Measurements from ENCODE around the gene EEFSEC.

The EEFSEC gene

GRCh38 chr3:128445357-128445756 lies 292.1 kb downstream of the EEFSEC start:
- Mint-ChIP-seq H3K27ac (no peak overlapping the region), H3K4me1 (peaks cover 23% of the 10 kb centered on the region), H3K9me3 (peaks cover 20% of the 10 kb centered on the region), H3K4me3 (no peak overlapping the region), H3K36me3 (ENCODE audit: low read depth) (peaks cover 10% of the 10 kb centered on the region), H3K27me3 (peaks cover 7% of the 10 kb centered on the region)
- ATAC-seq (no peak), DNase-seq (no peak)

GRCh38 chr3:128446821-128447220 lies 293.5 kb downstream of the EEFSEC start:
- peaks cover 12% of the 10 kb centered on the region for H3K27me3 Mint-ChIP-seq
- peaks cover 23% of the 10 kb centered on the region for H3K4me1 Mint-ChIP-seq
- ATAC-seq, result no peak
- H3K27ac Mint-ChIP-seq, result no peak overlapping the region
- no peak overlapping the region for H3K4me3 Mint-ChIP-seq
- DNase-seq, result no peak
- H3K9me3 Mint-ChIP-seq, result peaks cover 28% of the 10 kb centered on the region
- peaks cover 10% of the 10 kb centered on the region for H3K36me3 Mint-ChIP-seq (ENCODE audit: low read depth)

- Mint-ChIP-seq H3K36me3 (ENCODE audit: low read depth) (peaks cover 10% of the 10 kb centered on the region), H3K4me3 (no peak overlapping the region), H3K27ac (no peak overlapping the region), H3K4me1 (peaks cover 23% of the 10 kb centered on the region), H3K27me3 (peaks cover 12% of the 10 kb centered on the region), H3K9me3 (peaks cover 28% of the 10 kb centered on the region)
- DNase-seq, result peak; percentile 67
- ATAC-seq, result peak; percentile 80
Observed at GRCh38 chr3:128447561-128448013, 294.3 kb downstream of the EEFSEC start.

- no peak for ATAC-seq
- no peak for DNase-seq
- Mint-ChIP-seq H3K4me3 (peak overlapping the region; percentile 19), H3K4me1 (peaks cover 23% of the 10 kb centered on the region), H3K27me3 (peaks cover 10% of the 10 kb centered on the region), H3K36me3 (ENCODE audit: low read depth) (peaks cover 10% of the 10 kb centered on the region), H3K9me3 (peaks cover 28% of the 10 kb centered on the region), H3K27ac (peak overlapping the region; percentile 72)
Observed at GRCh38 chr3:128448491-128448890, 295.2 kb downstream of the EEFSEC start.

GRCh38 chr3:128449111-128449638 lies 295.9 kb downstream of the EEFSEC start:
- Mint-ChIP-seq H3K27ac (peak overlapping the region; percentile 72), H3K27me3 (peaks cover 13% of the 10 kb centered on the region), H3K36me3 (ENCODE audit: low read depth) (peaks cover 10% of the 10 kb centered on the region), H3K4me3 (no peak overlapping the region), H3K4me1 (peaks cover 23% of the 10 kb centered on the region), H3K9me3 (peaks cover 28% of the 10 kb centered on the region)
- DNase-seq, result no peak
- no peak for ATAC-seq

- DNase-seq, result no peak
- Mint-ChIP-seq H3K27ac (no peak overlapping the region), H3K36me3 (ENCODE audit: low read depth) (peaks cover 8% of the 10 kb centered on the region), H3K4me1 (peaks cover 20% of the 10 kb centered on the region), H3K4me3 (no peak overlapping the region), H3K9me3 (peaks cover 25% of the 10 kb centered on the region), H3K27me3 (peaks cover 21% of the 10 kb centered on the region)
- no peak for ATAC-seq
Observed at GRCh38 chr3:128452120-128452519, 298.8 kb downstream of the EEFSEC start.

- Mint-ChIP-seq H3K36me3 (ENCODE audit: low read depth) (peaks cover 5% of the 10 kb centered on the region), H3K9me3 (peaks cover 18% of the 10 kb centered on the region), H3K4me1 (peaks cover 13% of the 10 kb centered on the region), H3K27ac (no peak overlapping the region), H3K4me3 (no peak overlapping the region), H3K27me3 (peaks cover 21% of the 10 kb centered on the region)
- DNase-seq (no peak), ATAC-seq (no peak)
Observed at GRCh38 chr3:128452678-128453275, 299.5 kb downstream of the EEFSEC start.

GRCh38 chr3:128453501-128454309 lies 300.4 kb downstream of the EEFSEC start:
- H3K36me3 Mint-ChIP-seq (ENCODE audit: low read depth), result peaks cover 1% of the 10 kb centered on the region
- peaks cover 21% of the 10 kb centered on the region for H3K27me3 Mint-ChIP-seq
- H3K9me3 Mint-ChIP-seq, result peaks cover 12% of the 10 kb centered on the region
- DNase-seq (no peak), ATAC-seq (no peak)
- H3K4me1 Mint-ChIP-seq, result peaks cover 6% of the 10 kb centered on the region
- H3K4me3 Mint-ChIP-seq, result no peak overlapping the region
- no peak overlapping the region for H3K27ac Mint-ChIP-seq

- no peak overlapping the region for H3K4me3 Mint-ChIP-seq
- ATAC-seq (no peak), DNase-seq (no peak)
- H3K4me1 Mint-ChIP-seq, result peaks cover under 1% of the 10 kb centered on the region
- no peak overlapping the region for H3K27ac Mint-ChIP-seq
- H3K36me3 Mint-ChIP-seq (ENCODE audit: low read depth), result no peaks in the 10 kb centered on the region
- H3K27me3 Mint-ChIP-seq, result peaks cover 21% of the 10 kb centered on the region
- peaks cover 8% of the 10 kb centered on the region for H3K9me3 Mint-ChIP-seq
Observed at GRCh38 chr3:128454310-128454618, 301.0 kb downstream of the EEFSEC start.

GRCh38 chr3:128455116-128455515 lies 301.8 kb downstream of the EEFSEC start:
- Mint-ChIP-seq H3K4me1 (no peaks in the 10 kb centered on the region), H3K27me3 (peaks cover 25% of the 10 kb centered on the region), H3K36me3 (ENCODE audit: low read depth) (no peaks in the 10 kb centered on the region), H3K9me3 (peaks cover 8% of the 10 kb centered on the region), H3K4me3 (no peak overlapping the region), H3K27ac (no peak overlapping the region)
- ATAC-seq (no peak), DNase-seq (no peak)

GRCh38 chr3:128455786-128456748 lies 302.8 kb downstream of the EEFSEC start:
- H3K36me3 Mint-ChIP-seq (ENCODE audit: low read depth), result no peaks in the 10 kb centered on the region
- H3K27me3 Mint-ChIP-seq, result peaks cover 20% of the 10 kb centered on the region
- ATAC-seq (no peak), DNase-seq (no peak)
- no peak overlapping the region for H3K4me3 Mint-ChIP-seq
- no peaks in the 10 kb centered on the region for H3K4me1 Mint-ChIP-seq
- no peak overlapping the region for H3K27ac Mint-ChIP-seq
- H3K9me3 Mint-ChIP-seq, result peaks cover under 1% of the 10 kb centered on the region

- DNase-seq, result no peak
- no peak for ATAC-seq
- no peaks in the 10 kb centered on the region for H3K4me1 Mint-ChIP-seq
- H3K9me3 Mint-ChIP-seq, result no peaks in the 10 kb centered on the region
- peaks cover 19% of the 10 kb centered on the region for H3K27me3 Mint-ChIP-seq
- H3K36me3 Mint-ChIP-seq (ENCODE audit: low read depth), result no peaks in the 10 kb centered on the region
- no peak overlapping the region for H3K4me3 Mint-ChIP-seq
- H3K27ac Mint-ChIP-seq, result no peak overlapping the region
Observed at GRCh38 chr3:128456776-128457715, 303.8 kb downstream of the EEFSEC start.

- DNase-seq (no peak), ATAC-seq (no peak)
- Mint-ChIP-seq H3K27ac (no peak overlapping the region), H3K9me3 (no peaks in the 10 kb centered on the region), H3K4me1 (no peaks in the 10 kb centered on the region), H3K36me3 (ENCODE audit: low read depth) (no peaks in the 10 kb centered on the region), H3K4me3 (no peak overlapping the region), H3K27me3 (peaks cover 19% of the 10 kb centered on the region)
Observed at GRCh38 chr3:128457937-128458336, 304.7 kb downstream of the EEFSEC start.

Measured in activated naive CD8-positive, alpha-beta T cell treated with anti-CD3 and anti-CD28 coated beads, Interleukin-2, amount 50 U/mL, for 24 hours (primary cell).